HL-60 (cell line): ENCODE measurements around the gene SUGP2.
"Not testable (repeated sequence)": the region's sequence is repeated elsewhere in the genome, so short reads cannot be mapped to it uniquely, and the experiment has no call there.

Experiments used
- DNase-seq, 2 experiments: peaks; one replicate each; pipeline ENCODE4 v3.0.0-alpha.2; 2010 to 2020; ENCODE audit warnings: low read depth in 1 of 2, low spot score in 1 of 2
- H3K27ac ChIP-seq: fragments of 250-450 bp; sonication (Bioruptor Pico); replicated peaks from 2 replicates; pipeline ENCODE4 v1.5.1; 2020; ENCODE audit warnings: mild to moderate bottlenecking, moderate library complexity
- H3K27me3 ChIP-seq: fragments of 250-450 bp; sonication (Bioruptor Pico); 2 replicates; pipeline ENCODE4 v1.5.1; 2021; ENCODE audit warnings: mild to moderate bottlenecking, moderate library complexity; ENCODE audit not compliant: insufficient read depth, poor library complexity, severe bottlenecking
- H3K4me3 ChIP-seq: replicated peaks from 2 replicates; pipeline ENCODE4 v1.5.1; 2011; ENCODE audit warnings: mild to moderate bottlenecking, control low read depth, low read length; ENCODE audit not compliant: insufficient read depth
- GABPA ChIP-seq: IDR thresholded peaks from 2 replicates; pipeline ENCODE4 v1.6.1; 2012; ENCODE audit warnings: low read depth
- POLR2AphosphoS5 ChIP-seq: IDR thresholded peaks from 2 replicates; pipeline ENCODE4 v1.6.1; 2012; ENCODE audit warnings: low read depth
- SPI1 ChIP-seq: IDR thresholded peaks from 2 replicates; pipeline ENCODE4 v1.6.1; 2012; ENCODE audit warnings: low read depth, mild to moderate bottlenecking, borderline replicate concordance
- TF ChIP-seq, protein P1 (sequence below): IDR thresholded peaks from one replicate; pipeline ENCODE4 v1.5.1; 2011; ENCODE audit warnings: low read length, control low read depth, inconsistent platforms; ENCODE audit not compliant: insufficient read depth
- TF ChIP-seq, protein P2 (sequence below): IDR thresholded peaks from 2 replicates; pipeline ENCODE4 v1.6.1; 2012; ENCODE audit warnings: low read depth; ENCODE audit not compliant: insufficient replicate concordance

Gene SUGP2

DNA sequence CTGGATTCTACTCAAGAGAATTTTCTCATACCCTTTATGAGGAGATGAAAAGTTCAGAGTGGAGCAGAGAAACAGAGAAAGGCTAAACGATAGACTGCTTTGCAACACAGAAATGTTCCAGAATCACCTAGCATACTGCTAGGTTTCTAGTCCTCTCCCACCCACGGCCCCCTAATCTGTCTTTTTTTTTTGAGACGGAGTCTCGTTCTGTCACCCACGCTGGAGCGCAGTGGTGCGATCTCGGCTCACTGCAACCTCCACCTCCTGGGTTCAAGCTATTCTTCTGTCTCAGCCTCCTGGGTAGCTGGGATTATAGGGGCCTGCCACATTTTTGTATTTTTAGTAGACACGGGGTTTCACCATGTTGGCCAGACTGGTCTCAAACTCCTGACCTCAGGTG, 4.8 kb downstream of the SUGP2 start:
- H3K27me3 ChIP-seq, result no peaks in the 10 kb centered on the region
- no peak overlapping the region for H3K27ac ChIP-seq
- no peak for TF ChIP-seq POLR2AphosphoS5
- TF ChIP-seq, protein P1, sequence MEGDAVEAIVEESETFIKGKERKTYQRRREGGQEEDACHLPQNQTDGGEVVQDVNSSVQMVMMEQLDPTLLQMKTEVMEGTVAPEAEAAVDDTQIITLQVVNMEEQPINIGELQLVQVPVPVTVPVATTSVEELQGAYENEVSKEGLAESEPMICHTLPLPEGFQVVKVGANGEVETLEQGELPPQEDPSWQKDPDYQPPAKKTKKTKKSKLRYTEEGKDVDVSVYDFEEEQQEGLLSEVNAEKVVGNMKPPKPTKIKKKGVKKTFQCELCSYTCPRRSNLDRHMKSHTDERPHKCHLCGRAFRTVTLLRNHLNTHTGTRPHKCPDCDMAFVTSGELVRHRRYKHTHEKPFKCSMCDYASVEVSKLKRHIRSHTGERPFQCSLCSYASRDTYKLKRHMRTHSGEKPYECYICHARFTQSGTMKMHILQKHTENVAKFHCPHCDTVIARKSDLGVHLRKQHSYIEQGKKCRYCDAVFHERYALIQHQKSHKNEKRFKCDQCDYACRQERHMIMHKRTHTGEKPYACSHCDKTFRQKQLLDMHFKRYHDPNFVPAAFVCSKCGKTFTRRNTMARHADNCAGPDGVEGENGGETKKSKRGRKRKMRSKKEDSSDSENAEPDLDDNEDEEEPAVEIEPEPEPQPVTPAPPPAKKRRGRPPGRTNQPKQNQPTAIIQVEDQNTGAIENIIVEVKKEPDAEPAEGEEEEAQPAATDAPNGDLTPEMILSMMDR, result no peak
- TF ChIP-seq, protein P2, sequence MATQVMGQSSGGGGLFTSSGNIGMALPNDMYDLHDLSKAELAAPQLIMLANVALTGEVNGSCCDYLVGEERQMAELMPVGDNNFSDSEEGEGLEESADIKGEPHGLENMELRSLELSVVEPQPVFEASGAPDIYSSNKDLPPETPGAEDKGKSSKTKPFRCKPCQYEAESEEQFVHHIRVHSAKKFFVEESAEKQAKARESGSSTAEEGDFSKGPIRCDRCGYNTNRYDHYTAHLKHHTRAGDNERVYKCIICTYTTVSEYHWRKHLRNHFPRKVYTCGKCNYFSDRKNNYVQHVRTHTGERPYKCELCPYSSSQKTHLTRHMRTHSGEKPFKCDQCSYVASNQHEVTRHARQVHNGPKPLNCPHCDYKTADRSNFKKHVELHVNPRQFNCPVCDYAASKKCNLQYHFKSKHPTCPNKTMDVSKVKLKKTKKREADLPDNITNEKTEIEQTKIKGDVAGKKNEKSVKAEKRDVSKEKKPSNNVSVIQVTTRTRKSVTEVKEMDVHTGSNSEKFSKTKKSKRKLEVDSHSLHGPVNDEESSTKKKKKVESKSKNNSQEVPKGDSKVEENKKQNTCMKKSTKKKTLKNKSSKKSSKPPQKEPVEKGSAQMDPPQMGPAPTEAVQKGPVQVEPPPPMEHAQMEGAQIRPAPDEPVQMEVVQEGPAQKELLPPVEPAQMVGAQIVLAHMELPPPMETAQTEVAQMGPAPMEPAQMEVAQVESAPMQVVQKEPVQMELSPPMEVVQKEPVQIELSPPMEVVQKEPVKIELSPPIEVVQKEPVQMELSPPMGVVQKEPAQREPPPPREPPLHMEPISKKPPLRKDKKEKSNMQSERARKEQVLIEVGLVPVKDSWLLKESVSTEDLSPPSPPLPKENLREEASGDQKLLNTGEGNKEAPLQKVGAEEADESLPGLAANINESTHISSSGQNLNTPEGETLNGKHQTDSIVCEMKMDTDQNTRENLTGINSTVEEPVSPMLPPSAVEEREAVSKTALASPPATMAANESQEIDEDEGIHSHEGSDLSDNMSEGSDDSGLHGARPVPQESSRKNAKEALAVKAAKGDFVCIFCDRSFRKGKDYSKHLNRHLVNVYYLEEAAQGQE, result no peak
- no peak for TF ChIP-seq GABPA
- TF ChIP-seq SPI1, result no peak
- H3K4me3 ChIP-seq, result no peak overlapping the region
- DNase-seq, result no peak

DNA sequence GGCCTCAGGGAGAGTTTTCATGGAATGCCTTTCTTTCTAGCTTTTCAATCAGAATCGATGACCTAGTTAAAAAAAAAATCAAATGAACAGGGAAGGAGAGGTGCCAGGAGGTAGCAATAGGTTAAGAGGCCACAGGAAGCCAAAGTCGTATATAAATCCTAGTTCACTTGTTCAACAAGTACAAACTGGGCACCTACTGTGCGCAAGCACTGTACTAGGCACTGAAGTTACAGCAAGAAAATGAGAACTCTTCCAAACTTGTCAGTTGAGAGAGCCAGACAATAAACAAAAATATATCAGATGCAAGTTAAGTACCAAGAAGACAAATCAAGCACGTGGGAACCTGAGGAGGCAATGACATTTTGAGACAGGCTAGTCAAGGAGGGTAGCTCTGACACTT, 6.1 kb downstream of the SUGP2 start:
- Histone ChIP-seq H3K4me3 (no peak overlapping the region), H3K27ac (no peak overlapping the region), H3K27me3 (no peaks in the 10 kb centered on the region)
- TF ChIP-seq, protein P1, result no peak
- no peak for DNase-seq

DNA sequence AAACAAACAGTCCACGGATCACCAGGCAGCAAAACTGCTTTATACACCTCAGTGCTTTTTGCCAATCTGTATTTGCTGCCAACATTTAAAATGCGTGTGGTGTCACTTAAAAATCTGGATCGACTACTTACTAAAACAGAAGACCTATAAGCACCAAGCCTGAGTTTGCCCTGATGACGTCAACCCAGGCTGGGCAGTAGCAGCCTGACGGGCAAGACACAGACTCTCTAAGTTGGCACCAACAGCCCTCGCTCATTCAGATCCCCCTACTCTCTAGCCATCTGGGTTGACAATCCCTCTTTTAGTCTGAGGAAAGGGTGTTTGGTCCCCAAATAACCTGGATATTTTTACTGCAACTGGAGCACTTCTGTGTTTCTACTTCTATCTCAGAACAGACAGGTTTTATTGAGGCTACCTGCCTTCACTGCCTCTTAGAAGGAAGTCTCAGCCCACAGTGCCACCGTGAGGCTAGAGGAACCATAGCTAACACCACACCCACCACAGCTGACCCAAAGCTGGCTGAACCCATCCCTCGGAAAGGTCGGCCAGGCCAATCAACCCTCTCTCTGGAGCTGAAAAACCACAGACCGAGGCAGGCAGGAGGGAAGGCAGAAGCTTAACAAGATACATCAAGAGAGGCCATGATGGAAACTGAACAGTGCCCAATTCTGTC, 6.9 kb downstream of the SUGP2 start:
- Histone ChIP-seq H3K27ac (no peak overlapping the region), H3K27me3 (no peaks in the 10 kb centered on the region), H3K4me3 (no peak overlapping the region)
- no peak for TF ChIP-seq POLR2AphosphoS5
- TF ChIP-seq, protein P1, result peak; percentile 8
- peak in 1 of 2 experiments; percentile 60 for DNase-seq

DNA sequence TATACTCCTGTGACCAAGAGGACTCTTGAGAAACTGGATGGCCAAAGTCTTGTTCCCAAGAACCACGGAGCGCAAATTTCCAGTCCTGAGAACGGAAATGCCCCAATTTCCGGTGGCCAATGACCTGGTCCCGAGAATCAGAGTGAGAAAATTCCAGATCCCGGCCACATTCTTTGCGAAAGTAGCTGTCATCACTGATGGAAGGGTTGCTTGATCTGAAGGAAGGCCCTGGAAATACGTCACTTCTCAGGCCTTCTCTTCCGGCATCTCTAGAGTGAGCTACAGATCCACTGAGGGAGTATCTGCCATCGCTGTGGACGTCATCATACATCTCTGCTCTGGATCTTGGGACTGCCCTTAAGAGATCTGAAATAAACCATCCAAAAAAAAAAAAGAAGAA, 7.5 kb downstream of the SUGP2 start:
- no peak overlapping the region for H3K4me3 ChIP-seq
- no peaks in the 10 kb centered on the region for H3K27me3 ChIP-seq
- no peak for DNase-seq
- H3K27ac ChIP-seq, result no peak overlapping the region
- TF ChIP-seq, protein P2, result no peak
- TF ChIP-seq SPI1, result no peak
- TF ChIP-seq, protein P1, result no peak
- no peak for TF ChIP-seq POLR2AphosphoS5
- no peak for TF ChIP-seq GABPA

DNA sequence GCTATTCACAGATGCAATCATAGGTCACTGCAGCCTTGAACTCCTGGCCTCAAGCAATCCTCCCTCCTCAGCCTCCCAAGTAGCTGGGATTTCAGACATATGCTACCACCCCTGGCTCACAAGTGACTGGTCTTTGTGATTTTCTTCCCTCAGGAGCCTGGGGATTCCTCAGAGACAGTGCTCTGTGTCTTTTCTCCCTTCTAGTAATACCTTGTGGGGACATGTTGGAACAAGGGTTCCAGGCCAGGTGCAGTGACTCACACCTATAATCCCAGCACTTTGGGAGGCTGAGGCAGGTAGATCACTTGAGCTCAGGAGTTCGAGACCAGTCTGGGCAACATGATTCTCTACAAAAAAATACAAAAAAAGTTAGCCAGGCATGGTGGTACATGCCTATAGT, 9.9 kb downstream of the SUGP2 start:
- H3K4me3 ChIP-seq, result not testable (repeated sequence)

More for the DNA sequence above, 9.9 kb downstream of the SUGP2 start:
- H3K27me3 ChIP-seq, H3K27ac ChIP-seq, DNase-seq: not testable (repeated sequence)
